Thyroid gland (tissue), 4 donors: ENCODE measurements around the gene NMUR1. TPM values are rescaled to one million over a fixed set of nuclear protein-coding genes. Genes with fewer than 3 reads are reported as not detected.

Experiments
- DNase-seq, 2 donors: peaks; one replicate each; pipeline ENCODE4 v3.0.0-alpha.2; 2019
- H3K27ac ChIP-seq, 3 donors: fragments of 200-600 bp; sonication (generic); 1 replicate in 2 of 3; 2 replicates in 1 of 3; pipeline ENCODE4 v1.5.1; 2016 to 2019; ENCODE audit warnings: mild to moderate bottlenecking in 1 of 3, moderate library complexity in 1 of 3
- H3K27me3 ChIP-seq: fragments of 200-600 bp; sonication (generic); one replicate; pipeline ENCODE4 v1.5.1; 2019
- H3K36me3 ChIP-seq, 2 donors: fragments of 200-600 bp; sonication (generic); one replicate each; pipeline ENCODE4 v1.5.1; 2016 to 2019
- H3K4me1 ChIP-seq, 2 donors: fragments of 200-600 bp; sonication (generic); one replicate each; pipeline ENCODE4 v1.5.1; 2017 to 2019
- H3K4me3 ChIP-seq, 3 donors: fragments of 200-600 bp; sonication (generic); replicated peaks in 1 of 3; 1 replicate in 2 of 3; 2 replicates in 1 of 3; pipeline ENCODE4 v1.5.1; 2016; ENCODE audit warnings: mild to moderate bottlenecking in 1 of 3
- H3K9me3 ChIP-seq: fragments of 200-600 bp; sonication (generic); one replicate; pipeline ENCODE4 v1.5.1; 2017
- POLR2A ChIP-seq, 2 donors: fragments of 450-650 bp; IDR thresholded peaks; one replicate each; pipeline ENCODE4 v1.6.1; 2017; ENCODE audit warnings: antibody characterized with exemption in 2 of 2, mild to moderate bottlenecking in 2 of 2, moderate library complexity in 1 of 2
- WGBS, 2 donors: methylation state at CpG; one replicate each; pipeline ENCODE4 v1.1.5; 2017; 5-methylcytosine and 5-hydroxymethylcytosine counted together
- intact Hi-C: fragments of 100-400 bp; cut with DNase I; formaldehyde crosslinking; loops from one replicate; pipeline ENCODE4 v1.15.1; 2023
- total RNA-seq, 4 donors: library from RNA; depleted of rRNA; stranded (reverse); fragments of >200 nt; gene quantifications; one replicate each; pipeline ENCODE4 v1.2.3, GENCODE V29; 2016
- TF ChIP-seq, protein P1 (sequence below), 6 experiments: fragments of 200-600 bp in 3 of 6; fragments of 450-650 bp in 3 of 6; sonication (generic) in 3 of 6; IDR thresholded peaks; one replicate each; pipeline ENCODE4 v1.5.1; 2016 to 2019; ENCODE audit warnings: antibody characterized with exemption in 6 of 6, mild to moderate bottlenecking in 2 of 6, inconsistent platforms in 1 of 6, moderate library complexity in 1 of 6

NMUR1 gene
- total RNA-seq, 4 donors from 2014 or later, result 0.11 to 0.73 (median 0.67) TPM; not detected in 1

DNA sequence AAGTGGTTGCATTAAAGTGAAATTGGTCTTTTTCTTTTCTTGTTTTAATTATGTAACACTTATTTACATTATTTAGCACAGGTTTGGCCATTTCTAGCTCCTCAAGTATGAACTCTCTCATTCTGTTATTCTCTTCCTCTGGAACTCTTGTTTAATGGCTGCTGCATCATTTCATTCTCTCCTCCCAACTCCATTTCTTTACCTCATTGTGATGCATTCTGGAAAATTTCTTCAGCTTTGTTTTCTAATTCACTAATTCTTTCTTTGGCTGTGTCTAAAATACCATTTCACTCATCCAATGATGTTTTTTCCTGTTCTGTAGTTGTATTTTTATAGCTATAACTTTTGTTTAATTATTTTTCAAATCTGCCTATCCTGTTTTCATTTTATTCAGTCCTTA, 22.5 kb upstream of the NMUR1 start:
- intact Hi-C loops, result no loop called here
- H3K27ac ChIP-seq, result no peak overlapping the region
- H3K9me3 ChIP-seq, result no peaks in the 10 kb centered on the region
- DNase-seq, result no peak
- no peak for TF ChIP-seq POLR2A (IDR thresholded peaks at IDR 0.05)
- TF ChIP-seq, protein P1, sequence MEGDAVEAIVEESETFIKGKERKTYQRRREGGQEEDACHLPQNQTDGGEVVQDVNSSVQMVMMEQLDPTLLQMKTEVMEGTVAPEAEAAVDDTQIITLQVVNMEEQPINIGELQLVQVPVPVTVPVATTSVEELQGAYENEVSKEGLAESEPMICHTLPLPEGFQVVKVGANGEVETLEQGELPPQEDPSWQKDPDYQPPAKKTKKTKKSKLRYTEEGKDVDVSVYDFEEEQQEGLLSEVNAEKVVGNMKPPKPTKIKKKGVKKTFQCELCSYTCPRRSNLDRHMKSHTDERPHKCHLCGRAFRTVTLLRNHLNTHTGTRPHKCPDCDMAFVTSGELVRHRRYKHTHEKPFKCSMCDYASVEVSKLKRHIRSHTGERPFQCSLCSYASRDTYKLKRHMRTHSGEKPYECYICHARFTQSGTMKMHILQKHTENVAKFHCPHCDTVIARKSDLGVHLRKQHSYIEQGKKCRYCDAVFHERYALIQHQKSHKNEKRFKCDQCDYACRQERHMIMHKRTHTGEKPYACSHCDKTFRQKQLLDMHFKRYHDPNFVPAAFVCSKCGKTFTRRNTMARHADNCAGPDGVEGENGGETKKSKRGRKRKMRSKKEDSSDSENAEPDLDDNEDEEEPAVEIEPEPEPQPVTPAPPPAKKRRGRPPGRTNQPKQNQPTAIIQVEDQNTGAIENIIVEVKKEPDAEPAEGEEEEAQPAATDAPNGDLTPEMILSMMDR (IDR thresholded peaks at IDR 0.05), result no peak
- H3K27me3 ChIP-seq, result no peaks in the 10 kb centered on the region
- peaks cover 0 to 3% of the 10 kb centered on the region in 2 donors for H3K4me1 ChIP-seq
- no peaks in the 10 kb centered on the region for H3K36me3 ChIP-seq
- no peak overlapping the region for H3K4me3 ChIP-seq

DNA sequence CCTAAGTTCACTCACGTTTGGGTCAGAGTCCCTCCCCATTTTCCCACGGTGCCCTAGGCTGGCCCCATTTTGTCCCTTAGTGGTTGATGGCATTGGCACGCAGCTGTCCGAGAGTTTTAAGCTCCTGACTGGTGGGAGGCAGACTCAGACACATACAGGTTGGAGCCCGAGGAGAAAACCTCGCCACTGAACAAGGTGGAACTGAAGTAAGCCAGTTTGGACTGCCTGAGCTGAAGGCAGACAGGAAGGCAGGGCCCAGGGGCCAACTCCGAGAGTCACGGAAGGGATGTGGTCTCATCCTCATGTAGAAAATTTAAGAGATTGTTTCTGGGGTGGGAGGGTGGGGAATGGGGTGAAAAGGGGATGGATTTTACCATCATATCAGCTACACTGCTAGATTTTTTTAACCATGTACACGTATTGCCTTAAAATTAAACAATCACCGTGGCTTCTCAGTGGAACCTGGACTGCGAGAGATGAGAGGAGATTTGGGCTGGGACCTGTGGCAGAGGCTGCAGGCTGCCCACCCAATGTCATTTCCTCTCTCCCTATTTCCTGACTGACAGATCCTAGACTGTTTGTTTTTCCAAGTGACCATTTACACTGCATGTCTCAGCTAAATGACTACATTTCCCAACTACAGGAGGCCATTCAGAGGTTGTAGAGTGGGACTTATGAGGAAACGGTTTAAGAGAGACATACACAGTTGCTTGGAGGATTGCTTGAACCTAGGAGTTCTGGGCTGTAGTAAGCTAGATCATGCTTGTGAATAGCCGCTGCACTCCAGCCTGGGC, 19.4 kb upstream of the NMUR1 start:
- no peak for DNase-seq
- Histone ChIP-seq H3K4me1 (no peaks in the 10 kb centered on the region), H3K36me3 (no peaks in the 10 kb centered on the region), H3K9me3 (no peaks in the 10 kb centered on the region), H3K27me3 (no peaks in the 10 kb centered on the region), H3K4me3 (no peak overlapping the region), H3K27ac (no peak overlapping the region)
- 84 to 87% methylated on average over 13 of the region's 13 CpGs for WGBS, 2 donors
- no peak for TF ChIP-seq POLR2A (IDR thresholded peaks at IDR 0.05)
- TF ChIP-seq, protein P1 (IDR thresholded peaks at IDR 0.05), result no peak
- intact Hi-C loops, result no loop called here

DNA sequence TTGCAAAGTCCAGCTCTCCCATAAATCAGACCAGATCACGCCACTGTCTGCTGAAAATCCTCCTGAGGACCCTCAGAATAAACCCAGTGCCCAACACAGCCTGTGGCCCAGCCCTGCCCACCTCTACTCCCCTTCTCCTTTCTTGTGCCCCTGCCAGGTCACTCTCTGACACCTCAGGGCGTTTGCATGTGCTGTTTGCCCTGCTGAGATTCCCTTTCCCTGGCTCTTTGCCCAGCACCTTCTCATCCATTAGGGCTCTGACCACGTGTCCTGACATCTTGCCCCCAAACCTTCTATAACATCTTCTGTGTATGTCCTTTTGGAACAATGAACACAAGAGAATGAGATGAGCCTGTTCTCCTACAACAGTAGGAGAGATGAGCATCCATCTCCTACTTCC, 18.5 kb upstream of the NMUR1 start:
- TF ChIP-seq, protein P1 (IDR thresholded peaks at IDR 0.05), result no peak
- no peak for TF ChIP-seq POLR2A (IDR thresholded peaks at IDR 0.05)
- DNase-seq, result no peak
- Histone ChIP-seq H3K9me3 (no peaks in the 10 kb centered on the region), H3K4me3 (no peak overlapping the region), H3K27ac (no peak overlapping the region), H3K36me3 (no peaks in the 10 kb centered on the region), H3K27me3 (no peaks in the 10 kb centered on the region), H3K4me1 (no peaks in the 10 kb centered on the region)
- WGBS, 2 donors, result 68 to 70% methylated on average over 3 of the region's 3 CpGs
- intact Hi-C loops, result no loop called here

DNA sequence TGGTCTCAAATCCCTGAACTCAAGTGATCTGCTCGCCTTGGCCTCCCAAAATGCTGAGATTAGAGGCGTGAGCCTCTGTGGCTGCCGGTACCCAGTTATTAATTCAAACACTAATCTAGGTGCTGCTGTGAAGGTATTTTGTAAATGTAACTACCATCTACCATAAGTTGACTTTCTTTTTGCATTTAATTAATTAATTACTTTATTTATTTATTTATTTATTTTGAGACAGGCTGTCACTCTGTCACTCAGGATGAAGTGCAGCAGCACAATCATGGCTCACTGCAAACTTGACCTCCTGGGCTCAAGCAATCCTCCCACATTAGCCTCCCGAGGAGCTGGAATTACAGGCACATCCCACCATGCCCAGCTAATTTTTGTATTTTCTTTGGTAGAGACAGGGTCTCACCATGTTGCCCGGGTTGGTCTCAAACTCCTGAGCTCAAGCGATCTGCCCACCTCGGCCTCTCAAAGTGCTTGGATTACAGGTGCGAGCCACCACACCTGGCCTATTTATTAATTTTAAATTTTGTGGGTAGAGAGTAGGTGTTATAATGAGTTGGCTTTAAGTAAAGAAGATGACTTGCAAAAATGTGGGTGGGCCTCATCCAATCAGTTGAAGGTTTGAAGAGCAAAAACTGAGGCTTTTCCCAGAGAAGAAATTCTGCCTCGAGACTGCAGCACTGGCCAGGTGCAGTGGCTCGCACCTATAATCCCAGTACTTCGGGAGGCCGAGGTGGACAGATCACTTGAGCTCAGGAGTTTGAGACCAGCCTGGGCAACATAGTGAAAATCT, 17.3 kb upstream of the NMUR1 start:
- Histone ChIP-seq H3K36me3 (no peaks in the 10 kb centered on the region), H3K27me3 (no peaks in the 10 kb centered on the region), H3K27ac (no peak overlapping the region), H3K4me3 (no peak overlapping the region), H3K4me1 (no peaks in the 10 kb centered on the region), H3K9me3 (no peaks in the 10 kb centered on the region)
- intact Hi-C loops, result no loop called here
- TF ChIP-seq POLR2A (IDR thresholded peaks at IDR 0.05), result no peak
- TF ChIP-seq, protein P1 (IDR thresholded peaks at IDR 0.05), result no peak
- 95 to 97% methylated on average over 12 of the region's 12 CpGs for WGBS, 2 donors
- no peak for DNase-seq
